ENCODE data around the gene TMEM233.

DNA sequence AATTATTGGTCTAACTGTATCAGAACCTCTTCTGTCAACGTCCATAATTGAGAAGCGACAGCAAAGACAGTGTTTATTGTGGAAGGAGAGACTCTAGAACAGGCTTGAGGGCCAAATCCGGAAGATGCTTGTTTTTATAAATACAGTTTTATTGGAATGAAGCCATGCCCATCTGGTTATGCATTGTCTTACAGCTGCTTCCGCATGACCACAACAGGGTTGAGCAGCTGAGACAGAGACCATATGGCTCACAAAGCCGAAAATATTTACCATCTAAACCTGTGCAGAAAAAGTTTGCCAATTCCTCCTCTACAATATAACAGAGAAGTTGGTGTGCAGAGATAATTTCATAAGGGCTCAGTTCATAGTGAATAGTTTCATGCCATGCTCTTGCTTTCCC lies 98.8 kb downstream of the TMEM233 start:
- no peak for TF ChIP-seq CEBPB (IDR thresholded peaks at IDR 0.05; ENCODE audit: low read depth)
- TF ChIP-seq, protein P1, sequence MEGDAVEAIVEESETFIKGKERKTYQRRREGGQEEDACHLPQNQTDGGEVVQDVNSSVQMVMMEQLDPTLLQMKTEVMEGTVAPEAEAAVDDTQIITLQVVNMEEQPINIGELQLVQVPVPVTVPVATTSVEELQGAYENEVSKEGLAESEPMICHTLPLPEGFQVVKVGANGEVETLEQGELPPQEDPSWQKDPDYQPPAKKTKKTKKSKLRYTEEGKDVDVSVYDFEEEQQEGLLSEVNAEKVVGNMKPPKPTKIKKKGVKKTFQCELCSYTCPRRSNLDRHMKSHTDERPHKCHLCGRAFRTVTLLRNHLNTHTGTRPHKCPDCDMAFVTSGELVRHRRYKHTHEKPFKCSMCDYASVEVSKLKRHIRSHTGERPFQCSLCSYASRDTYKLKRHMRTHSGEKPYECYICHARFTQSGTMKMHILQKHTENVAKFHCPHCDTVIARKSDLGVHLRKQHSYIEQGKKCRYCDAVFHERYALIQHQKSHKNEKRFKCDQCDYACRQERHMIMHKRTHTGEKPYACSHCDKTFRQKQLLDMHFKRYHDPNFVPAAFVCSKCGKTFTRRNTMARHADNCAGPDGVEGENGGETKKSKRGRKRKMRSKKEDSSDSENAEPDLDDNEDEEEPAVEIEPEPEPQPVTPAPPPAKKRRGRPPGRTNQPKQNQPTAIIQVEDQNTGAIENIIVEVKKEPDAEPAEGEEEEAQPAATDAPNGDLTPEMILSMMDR (IDR thresholded peaks at IDR 0.05 in 2 of 3, conservative IDR thresholded peaks at IDR 0.05 in 1 of 3; ENCODE audit: borderline replicate concordance in 1 of 3, insufficient read depth in 1 of 3, low read depth in 2 of 3, low read length in 2 of 3) = no peak
